Kidney capillary endothelial cell (primary cell): ENCODE measurements around the gene ZBED1.
"Not testable (repeated sequence)": the region's sequence is repeated elsewhere in the genome, so short reads cannot be mapped to it uniquely, and the experiment has no call there.

Source experiments
- DNase-seq: peaks from one replicate; pipeline ENCODE4 v3.0.0-alpha.2; 2018; ENCODE audit warnings: low spot score

ZBED1 gene

DNA sequence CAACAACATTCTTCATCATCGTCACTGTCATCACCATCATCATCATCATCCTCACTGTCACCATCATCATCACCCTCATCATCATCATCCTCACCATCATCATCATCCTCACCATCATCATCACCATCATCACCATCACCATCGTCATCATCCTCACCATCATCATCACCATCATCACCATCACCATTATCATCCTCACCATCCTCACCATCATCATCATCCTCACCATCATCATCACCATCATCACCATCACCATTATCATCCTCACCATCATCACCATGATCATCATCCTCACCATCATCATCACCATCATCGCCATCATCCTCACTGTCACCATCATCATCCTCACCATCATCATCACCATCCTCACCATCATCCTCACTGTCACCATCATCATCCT lies 18.9 kb upstream of the ZBED1 start:
- DNase-seq, result not testable (repeated sequence)

DNA sequence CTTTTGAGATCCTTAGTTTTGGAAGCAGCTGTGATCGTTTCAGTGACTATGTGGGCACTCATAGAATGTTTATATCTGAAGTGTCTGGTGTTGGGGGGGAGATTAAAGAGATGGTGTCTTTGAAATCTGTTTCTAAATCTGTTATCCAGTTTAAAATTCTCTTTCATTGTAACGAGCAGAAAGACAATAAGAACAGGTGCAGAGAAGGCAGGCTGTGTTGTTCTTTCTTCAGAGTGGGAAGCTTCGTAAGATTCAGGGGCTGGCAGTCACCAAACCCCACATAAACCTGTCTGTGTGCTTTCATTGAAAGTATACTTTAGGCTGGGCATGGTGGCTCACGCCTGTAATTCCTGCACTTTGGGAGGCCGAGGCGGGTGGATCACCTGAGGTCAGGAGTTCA lies 16.3 kb upstream of the ZBED1 start:
- DNase-seq, result no peak

DNA sequence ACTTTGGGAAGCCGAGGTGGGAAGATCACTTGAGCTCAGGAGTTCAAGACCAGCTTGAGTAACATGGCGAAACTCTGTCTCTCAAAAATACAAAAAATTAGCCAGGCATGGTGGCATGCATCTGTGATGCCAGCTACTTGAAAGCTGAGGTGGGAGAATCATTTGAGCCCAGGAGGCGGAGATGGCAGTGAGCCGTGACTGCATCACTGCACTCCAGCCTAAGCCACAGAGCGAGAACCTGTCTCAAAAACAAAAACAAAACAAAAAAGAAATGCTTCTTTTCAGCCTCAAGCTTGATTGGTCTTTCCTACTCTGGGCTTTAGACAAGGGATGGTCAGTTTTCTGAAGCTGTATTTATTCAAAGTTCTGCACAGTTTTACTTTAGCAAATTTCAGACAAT lies 15.8 kb upstream of the ZBED1 start:
- DNase-seq, result no peak

DNA sequence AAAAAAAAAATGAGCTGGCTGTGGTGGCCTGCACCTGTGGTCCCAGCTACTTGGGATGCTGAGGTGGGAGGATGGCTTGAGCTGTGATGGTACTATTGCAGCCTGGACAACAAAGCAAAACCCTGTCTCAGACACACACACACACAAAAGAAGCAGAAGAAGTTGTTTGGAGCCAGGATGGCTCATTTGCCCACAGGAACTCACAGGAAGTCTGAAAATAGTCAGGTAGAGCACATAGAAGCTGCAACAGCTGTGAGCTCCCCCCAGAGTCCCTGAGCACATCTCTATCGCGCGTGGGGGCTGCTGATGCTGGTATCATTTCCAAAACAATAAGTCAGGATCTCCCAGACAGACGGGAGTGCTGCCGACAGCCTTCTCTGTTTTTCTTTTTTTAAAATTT lies 13.4 kb upstream of the ZBED1 start:
- no peak for DNase-seq

DNA sequence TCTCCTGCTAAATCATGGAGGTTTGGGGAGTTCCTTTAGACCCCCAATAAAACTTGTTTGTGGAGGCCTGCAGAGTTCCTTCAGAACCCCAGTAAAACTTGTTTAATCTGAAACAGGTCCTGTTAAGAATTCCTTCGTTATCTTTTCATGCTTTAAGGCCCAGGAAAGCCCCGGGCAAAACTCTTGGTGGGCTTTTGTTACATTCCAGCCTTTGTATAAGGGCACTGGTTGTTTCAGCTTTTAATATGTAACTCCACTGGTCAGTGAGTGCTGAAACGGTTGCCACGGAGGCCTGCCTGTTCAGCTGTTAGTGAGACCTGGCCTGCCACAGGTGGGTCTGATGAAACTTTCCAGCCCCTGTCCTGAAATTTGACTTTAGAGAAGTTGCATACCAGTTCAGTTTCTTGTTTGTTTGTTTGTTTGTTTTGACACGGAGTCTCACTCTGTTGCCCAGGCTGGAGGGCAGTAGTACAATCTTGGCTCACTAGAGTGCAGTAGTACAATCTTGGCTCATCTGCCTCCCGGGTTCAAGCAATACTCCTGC lies 12.4 kb upstream of the ZBED1 start:
- DNase-seq, result no peak

DNA sequence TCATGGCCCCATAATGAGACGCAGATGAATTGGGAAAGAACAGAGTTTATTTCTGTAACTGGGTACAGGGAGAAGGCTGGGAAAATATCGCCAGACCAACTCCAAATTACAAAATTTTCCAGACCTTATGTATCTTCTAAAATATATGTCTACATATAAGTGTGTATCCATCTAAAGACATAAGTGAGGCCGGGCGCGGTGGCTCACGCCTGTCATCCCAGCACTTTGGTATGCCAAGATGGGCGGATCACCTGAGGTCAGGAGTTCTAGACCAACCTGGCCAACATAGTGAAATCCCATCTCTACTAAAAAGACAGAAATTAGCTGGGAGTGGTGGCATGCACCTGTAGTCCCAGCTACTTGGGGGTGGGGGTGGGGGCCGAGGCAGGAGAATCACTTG lies 11.7 kb upstream of the ZBED1 start:
- no peak for DNase-seq

DNA sequence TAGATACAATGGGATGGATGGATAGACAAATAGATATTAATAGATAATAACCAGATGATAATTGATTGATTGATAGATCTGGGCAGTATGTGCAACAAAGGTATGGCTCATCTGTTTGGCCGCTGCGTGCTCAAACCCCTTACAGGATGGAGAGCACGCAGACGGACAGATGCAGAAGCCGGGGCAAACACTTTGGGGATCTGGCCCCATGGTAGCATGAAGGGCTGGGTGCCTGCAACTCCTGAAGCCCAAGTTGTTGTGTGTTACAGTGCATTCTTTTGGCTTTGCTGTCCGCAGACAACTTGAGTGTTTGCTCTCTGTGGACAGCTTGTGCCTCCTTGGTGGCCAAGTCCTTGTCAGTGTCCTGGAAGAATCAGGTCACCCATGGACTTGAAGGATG lies 10.6 kb upstream of the ZBED1 start:
- DNase-seq, result no peak

DNA sequence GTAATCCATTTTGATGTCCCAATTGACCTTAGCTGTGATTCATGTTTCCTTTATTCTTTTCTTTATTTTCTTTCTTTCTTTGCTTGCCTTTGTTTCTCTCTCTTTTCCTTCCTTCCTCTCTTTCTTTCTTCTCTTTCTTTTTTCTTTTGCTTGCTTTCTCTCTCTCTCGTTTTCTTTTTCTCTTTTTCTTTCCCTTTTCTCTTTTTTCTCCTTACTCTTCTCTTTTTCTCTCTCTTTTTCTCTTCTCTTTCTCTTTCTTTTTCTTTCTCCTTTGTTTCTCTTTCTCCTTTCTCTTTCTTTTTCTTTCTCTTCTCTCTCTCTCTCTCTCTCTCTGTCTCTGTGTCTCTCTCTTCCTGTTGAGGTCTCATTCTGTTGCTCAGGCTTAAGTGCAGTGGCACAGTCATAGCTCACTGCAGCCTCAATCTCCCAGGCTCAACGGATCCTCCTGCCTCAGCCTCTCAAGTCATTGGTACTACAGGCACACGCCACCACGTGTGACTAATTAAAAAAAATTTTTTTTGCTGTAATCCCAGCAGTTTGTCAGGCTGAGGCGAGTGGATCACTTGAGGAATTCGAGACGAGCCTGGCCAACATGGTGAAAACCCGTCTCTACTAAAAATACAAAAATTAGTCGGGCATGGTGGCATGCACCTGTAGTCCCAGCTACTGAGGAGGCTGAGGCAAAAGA lies 8.0 kb upstream of the ZBED1 start:
- DNase-seq, result no peak

DNA sequence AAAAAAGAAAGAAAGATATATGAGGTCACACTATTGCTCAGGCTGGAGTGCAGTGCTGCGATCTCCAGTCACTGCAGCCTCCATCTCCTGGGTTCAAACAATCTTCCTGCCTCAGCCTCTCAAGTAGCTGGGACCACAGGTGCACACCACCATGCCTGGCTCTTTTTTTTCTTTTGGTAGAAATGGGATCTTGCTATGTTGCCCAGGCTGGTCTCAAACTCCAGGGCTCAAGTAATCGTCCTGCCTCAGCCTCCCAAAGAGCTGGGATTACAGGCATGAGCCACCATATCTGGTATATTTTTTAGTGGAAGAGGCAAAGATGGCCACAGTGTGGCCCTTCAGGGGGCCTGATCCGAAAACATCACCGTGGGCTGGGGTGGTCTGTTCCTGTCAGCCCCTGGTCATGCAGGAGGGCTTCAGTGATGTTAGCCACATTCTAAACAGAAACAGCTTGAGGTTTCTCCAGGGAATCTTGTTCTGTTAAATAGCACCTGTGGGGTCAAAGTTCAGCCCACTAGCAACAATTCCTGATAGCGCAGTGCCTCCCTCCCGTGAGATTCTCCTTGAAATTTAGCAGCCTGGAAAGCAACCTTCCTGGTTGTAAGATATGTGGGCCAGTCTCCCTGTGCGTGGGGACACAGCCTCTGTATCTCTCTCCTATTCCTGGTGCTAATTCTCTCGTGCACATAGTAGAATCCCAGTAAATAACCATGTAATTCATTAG lies 7.3 kb upstream of the ZBED1 start:
- no peak for DNase-seq

DNA sequence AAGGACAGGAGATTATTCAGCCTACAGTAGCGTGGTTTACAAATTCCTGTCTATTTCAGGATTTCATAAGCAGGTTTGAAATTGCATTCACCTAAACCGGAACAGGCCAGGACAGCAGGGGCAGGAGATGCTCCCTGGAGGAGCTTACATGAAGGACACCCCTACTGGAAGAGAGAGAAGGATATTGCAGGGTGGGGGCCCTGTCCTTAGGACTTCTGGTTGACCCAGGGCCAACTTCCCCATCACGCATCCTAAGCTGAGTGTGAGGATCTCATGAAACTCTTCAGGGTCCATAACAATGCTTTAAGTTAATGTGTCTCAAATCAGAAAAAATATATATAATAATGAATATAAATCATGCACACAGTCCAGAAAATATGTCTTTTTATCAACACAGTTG lies 6.4 kb upstream of the ZBED1 start:
- no peak for DNase-seq

DNA sequence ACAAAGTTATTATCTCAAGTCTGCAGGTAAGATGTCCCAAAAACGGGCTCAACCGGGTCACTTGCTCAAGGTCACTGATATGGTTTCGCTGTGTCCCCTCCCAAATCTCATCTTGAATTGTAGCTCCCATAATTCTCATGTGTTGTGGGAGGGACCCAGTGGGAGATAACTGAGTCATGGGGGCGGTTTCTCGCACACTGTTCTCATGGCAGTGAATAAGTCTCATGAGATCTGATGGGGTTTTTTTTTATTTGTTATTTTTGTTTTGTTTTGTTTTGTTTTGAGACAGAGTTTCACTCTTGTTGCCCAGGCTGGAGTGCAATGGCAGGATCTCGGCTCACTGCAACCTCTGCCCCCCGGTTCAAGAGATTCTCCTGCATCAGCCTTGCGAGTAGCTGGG lies 4.6 kb upstream of the ZBED1 start:
- not testable (repeated sequence) for DNase-seq

DNA sequence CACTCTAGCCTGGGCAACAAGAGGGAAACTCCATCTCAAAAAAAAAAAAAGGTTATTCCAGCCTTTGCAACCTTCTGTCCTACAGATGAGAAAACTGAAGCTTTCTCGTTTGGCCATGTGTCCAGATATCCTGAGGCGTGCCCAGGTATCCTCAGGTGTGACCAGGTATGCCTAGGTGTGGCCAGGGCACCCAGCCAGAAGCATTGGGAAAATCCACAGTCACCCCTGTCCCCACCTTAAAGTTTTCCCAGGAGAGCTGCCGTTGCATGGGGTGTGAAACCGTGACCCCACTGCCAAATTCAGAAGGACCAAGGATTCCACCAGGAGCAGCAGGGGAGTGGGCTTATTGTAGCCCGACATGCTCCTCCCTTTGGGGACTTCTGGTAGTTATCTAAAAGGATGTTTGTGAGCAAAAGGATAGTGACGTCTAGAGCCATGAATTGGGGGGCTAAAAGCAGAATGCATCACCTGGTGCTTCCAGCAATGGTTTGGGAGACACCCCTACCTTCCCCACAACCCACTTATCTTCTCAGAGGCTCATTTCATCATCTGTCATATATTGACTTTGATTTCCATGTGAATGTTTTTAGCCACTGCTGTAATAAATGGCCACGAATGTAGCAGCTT lies 4.0 kb upstream of the ZBED1 start:
- no peak for DNase-seq

DNA sequence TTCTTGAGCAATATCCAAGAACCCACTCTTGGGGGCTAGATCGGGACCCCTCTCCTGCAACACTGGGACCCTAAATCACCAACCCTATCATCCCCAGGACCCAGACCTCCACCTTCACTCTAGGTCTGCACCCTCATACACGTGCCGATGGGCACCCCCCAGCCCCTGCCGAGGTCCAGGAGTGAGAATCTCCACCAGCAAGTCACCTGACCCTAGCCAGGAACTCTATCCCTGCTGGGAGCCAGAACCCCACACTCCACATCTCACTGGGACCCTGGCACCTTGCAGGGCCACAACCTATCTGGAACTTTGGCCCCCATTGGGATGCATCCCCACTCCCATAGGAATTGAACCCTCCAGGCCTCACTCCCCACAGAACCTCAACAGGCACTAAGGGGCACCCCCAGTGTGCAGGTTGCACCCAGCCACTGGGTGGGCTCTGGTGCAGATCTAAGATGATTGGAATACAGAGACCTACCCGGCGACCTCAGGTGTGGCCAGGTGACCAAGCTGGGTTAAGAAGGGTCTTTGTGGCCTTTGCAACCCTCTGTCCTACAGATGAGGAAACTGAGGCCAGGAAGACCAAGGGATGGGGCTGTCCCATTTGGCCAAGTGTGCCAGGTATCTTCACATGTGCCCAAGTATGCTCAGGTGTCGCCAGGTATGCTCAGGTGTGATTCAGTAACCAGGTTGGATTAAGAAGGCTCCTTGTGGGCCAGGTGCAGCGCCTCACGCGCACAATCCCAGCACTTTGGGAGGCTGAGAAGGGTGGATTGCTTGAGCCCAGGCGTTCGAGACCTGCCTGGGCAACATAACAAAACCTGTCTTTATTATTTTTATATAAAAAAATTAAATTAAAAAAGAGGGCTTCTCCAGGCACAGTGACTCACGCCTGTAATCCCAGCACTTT lies 3.1 kb upstream of the ZBED1 start:
- no peak for DNase-seq

DNA sequence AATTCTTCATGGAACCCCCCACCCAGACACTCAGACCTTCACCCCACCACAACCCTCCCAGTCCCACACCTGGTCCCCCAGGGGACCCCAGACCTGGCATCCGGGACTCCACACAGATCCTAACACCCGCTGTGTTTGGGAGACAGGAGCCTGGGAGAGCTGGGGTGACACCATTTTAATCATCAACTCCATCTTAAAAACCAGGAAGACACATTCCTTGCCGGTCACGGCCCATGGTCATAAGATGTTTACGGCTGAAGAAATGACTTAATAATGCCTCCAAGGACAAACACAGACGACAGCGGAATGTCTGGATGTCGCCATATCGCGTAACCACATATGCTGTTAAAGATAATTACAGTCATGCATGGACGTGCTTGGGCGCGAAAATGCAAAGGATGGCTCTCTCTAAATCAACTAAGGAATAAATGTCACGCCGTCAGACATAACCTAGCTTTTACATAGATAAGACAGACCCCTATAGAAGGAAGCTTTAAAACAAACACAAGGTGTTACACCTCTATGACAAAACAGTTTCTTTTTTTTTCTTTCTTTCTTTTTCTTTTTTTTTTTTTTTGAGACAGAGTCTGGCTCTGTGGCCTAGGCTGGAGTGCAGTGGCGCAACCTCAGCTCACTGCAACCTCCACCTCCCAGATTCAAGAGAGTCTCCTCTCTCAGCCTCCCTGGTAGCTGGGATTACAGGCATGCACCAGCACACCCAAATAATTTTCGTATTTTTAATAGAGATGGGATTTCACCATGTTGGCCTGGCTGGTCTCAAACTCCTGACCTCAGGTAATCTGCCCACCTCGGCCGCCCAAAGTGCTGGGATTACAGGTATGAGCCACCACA lies 2.1 kb upstream of the ZBED1 start:
- no peak for DNase-seq

DNA sequence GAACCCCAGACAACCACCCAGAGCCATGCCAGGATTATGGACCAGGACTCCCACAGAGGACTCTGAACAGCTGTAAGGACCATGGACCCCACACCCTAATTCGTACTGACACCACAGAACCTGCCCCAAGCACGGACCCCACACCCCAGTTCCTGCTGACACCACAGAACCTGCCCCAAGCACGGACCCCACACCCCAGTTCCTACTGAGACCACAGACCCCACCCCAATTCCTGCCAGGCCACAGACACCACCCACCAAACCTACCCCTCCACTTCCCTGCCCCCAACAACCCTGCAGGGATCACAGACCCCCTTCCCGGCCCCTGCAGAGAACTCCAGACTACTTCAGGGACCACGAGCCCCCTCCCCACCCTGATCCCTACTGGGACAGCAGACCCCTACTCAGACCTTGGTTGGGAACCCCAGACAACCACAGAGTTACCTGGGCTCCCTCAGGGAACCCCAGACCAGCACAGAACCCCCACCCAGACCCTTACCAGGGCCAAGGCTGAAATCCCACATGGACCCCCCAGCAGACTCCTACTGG lies 1.4 kb upstream of the ZBED1 start:
- no peak for DNase-seq

DNA sequence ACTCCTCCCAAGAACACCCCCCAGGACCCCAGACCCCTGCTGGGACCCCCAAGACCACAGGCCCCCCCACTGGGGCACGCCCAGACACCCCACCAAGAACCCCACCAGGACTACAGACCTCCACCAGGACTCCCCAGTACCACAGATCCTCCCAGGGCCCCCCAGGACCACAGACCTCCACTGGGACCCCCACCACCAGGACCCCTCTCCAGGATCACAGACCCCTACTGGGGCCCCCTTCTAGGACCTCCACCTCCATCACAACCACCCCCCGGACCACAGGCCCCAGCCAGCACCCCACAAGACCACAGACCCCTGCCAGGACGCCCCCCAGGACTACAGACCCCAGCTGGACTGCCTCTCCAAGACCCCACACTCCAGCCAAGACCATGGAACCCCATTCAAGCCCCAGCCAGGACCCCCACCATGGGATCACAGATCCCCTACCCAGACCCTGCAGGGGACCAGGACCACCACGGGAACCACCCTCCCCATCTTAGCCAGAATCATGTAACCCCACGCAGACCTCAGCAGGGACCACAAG lies 855 bp upstream of the ZBED1 start:
- no peak for DNase-seq

DNA sequence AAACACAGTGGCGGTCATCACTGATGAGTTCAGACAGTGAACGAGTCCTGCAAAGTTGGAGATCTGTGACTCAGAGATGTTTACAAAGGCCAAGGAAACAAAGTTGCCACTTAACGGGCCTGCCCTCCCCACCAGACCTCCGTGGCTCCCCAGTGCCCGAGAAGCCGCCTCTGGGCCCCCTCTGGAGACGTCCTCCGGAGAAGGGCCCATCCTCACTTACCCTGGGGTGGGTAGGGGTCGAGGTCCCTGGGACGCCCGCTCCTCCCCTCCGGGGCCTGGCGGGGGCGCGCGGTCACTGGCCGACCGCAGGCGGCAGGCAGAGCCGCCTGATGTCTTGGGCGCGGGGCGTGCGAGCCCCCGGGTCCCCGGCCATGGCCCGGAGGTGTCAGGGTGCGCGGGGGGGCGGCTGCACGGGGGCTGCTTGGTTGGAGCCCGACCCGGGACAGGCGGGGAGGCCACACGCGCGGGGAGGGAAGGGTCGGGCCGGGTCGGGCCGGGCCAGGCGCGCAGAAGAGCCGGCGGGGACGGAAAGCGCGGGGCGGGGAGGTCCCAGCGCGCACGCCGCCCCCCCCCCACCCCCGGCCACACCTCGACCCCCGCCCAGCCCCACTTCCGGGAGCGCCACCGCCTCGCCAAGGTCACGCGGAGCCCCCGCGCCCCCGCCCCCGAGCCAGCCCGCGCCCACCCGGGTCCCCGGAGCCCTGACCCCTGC lies 529 bp downstream of the ZBED1 start:
- DNase-seq, result peak; percentile 63

DNA sequence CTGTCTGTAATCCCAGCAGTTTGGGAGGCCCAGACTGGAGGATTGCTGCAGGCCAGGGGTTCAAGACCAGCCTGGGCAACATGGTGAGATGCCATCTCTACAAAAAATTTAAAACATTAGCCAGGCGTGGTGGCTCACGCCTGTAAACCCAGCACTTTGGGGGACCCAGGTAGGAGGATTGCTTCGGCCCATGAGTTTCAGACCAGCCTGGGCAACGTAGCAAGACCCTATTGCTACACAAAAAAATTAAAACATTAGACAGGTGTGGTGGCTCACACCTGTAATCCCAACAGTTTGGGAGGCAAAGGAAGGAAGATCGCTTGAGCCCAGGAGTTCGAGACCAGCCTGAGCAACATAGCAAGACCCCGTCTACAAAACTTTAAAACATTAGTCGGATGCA lies 1.3 kb downstream of the ZBED1 start:
- DNase-seq, result no peak

DNA sequence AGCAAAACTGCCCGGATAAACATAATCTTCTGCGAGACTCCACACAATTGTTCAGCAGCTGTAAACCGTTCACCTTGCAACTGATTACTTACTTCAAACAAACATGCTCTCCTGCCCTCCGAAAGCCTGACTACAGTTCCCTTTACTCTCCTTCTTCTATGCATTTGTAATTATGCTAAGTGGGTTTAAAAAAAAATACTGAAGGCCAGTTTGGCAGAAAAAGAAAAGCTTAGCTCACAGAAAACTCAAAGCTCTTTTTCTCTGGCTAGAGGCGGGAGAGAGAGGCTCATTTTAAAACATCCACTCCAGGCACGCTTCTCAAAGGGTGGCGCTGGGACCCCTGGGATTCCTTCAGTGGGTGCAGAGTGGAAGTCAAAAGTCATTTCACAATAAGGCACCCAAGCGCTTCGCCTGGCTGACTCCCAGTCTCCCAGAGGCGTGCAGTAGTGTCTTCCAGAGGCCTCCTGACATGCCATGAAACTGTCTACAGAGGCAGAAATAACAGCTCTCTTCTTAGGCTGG lies 1.9 kb downstream of the ZBED1 start:
- no peak for DNase-seq
